AG04450 (cell line): ENCODE data around the gene SEC14L1. TPM values are rescaled to one million over a fixed set of nuclear protein-coding genes. Genes with fewer than 3 reads are reported as not detected.

Experiments
- CTCF ChIA-PET: fragments of 300-600, 350-600 bp; formaldehyde crosslinking; extraction: SDS; loops from one replicate; lab custom pipeline; 2022; ENCODE audit warnings: antibody characterized with exemption, inconsistent platforms; lab: Charles Lee
- POLR2A ChIA-PET: fragments of 350-600 bp; formaldehyde crosslinking; extraction: SDS; loops from one replicate; lab custom pipeline; 2021; ENCODE audit warnings: antibody characterized with exemption, inconsistent platforms; lab: Yijun Ruan, JAX
- DNase-seq: peaks from one replicate; pipeline ENCODE4 v3.0.0-alpha.2; 2011; ENCODE audit warnings: low read depth, low spot score
- H3K27ac ChIP-seq: one replicate; pipeline ENCODE4 v1.5.1; 2012; ENCODE audit warnings: low read depth, low read length, control low read depth
- H3K27me3 ChIP-seq: one replicate; pipeline ENCODE4 v1.6.0; 2012; ENCODE audit warnings: low read length; ENCODE audit not compliant: control insufficient read depth, insufficient read depth
- H3K4me3 ChIP-seq: 2 replicates; pipeline ENCODE4 v1.5.1; 2011; ENCODE audit warnings: mild to moderate bottlenecking, low read depth, low read length, control low read depth
- H3K9me3 ChIP-seq: 2 replicates; pipeline ENCODE4 v1.5.1; 2012; ENCODE audit warnings: low read length; ENCODE audit not compliant: control insufficient read depth, insufficient read depth
- polyA plus RNA-seq: library from polyadenylated mRNA; depleted of rRNA; stranded (reverse); fragments of >200 nt; gene quantifications from 2 replicates; pipeline ENCODE4 v1.2.3, GENCODE V29; 2011
- TF ChIP-seq, protein P1 (sequence below): IDR thresholded peaks from 2 replicates; pipeline ENCODE4 v1.5.1; 2011; ENCODE audit warnings: low read depth, low read length, control low read depth, inconsistent platforms

SEC14L1 gene
- polyA plus RNA-seq, 1 experiment = 38.7 TPM

DNA sequence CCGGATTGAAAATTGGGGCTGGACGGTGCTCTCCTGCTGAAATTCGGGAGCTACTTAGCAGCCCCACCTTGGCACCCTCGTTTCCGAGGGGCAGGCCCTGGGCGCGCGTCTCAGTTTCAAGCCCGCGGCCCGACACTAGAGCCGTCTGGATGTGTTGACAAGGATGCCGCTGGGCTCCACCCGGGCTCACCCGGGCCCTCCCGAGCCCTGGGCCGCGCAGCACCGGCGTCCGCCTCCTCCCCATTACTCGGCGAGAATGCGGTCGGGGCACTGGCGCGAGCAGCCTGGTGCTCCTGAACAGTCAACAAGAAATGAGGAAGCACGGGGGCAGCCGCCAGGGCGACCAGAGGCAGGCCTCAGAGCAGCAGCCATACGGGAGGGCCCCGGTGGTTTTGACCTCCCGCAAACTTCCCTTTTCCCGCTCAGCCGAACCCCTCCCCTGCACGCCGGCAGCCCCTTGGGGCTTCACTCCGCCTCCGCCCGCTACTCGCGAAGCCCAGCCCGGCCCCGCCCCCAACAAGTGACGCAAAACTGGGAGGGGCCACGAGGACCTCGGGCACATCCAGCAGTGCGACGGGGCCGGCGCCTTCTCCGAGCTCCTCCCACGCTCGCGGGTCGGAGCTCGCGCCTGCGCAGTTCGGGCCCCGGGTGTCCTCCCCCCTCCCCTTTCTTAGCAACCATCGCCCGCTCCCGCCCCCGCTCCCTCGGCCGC lies 447 bp upstream of the SEC14L1 start:
- TF ChIP-seq, protein P1, sequence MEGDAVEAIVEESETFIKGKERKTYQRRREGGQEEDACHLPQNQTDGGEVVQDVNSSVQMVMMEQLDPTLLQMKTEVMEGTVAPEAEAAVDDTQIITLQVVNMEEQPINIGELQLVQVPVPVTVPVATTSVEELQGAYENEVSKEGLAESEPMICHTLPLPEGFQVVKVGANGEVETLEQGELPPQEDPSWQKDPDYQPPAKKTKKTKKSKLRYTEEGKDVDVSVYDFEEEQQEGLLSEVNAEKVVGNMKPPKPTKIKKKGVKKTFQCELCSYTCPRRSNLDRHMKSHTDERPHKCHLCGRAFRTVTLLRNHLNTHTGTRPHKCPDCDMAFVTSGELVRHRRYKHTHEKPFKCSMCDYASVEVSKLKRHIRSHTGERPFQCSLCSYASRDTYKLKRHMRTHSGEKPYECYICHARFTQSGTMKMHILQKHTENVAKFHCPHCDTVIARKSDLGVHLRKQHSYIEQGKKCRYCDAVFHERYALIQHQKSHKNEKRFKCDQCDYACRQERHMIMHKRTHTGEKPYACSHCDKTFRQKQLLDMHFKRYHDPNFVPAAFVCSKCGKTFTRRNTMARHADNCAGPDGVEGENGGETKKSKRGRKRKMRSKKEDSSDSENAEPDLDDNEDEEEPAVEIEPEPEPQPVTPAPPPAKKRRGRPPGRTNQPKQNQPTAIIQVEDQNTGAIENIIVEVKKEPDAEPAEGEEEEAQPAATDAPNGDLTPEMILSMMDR = no peak
- ChIA-PET CTCF (interaction anchor here (0.7 to 1.9 kb wide), 2 partner anchors 19 to 52 kb away, joined by 3 to 10 read pairs; no protein-coding TSS in a partner anchor), POLR2A (interaction anchor here (0.6 to 2.4 kb wide), 5 partner anchors 11 to 95 kb away, joined by 3 to 13 read pairs (median 4); no protein-coding TSS in a partner anchor)
- H3K27ac ChIP-seq = peak overlapping the region; percentile 88
- DNase-seq = peak; percentile 96
- H3K4me3 ChIP-seq = peak overlapping the region; percentile 59
- H3K9me3 ChIP-seq = peaks cover 7% of the 10 kb centered on the region
- no peaks in the 10 kb centered on the region for H3K27me3 ChIP-seq

DNA sequence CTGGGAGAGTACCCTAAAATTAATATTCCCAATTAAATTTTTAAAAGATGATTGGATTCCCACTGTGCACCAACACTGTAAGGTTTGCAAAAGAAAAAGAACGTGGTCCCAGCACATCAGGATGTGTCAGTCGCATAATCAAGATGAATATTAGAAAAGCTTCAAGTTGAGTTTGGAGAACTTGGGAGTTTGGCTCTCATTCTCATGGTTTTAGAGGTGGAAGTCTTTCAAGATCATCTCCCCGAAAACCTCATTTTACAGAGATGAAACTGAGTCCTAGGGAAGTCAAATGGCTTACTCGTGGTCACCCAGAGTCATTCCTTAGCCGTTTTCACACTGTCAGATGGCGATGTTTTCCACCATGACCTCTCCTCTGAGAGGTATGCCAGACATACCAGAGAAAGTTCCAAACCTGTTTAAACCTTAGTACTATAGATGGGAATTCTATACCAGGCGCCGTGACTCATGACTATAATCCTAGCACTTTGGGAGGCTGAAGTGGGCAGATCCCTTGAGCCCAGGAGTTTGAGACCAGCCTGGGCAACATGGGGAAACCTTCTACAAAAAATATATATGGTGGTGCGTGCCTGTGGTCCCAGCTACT lies 1.2 kb downstream of the SEC14L1 start:
- H3K27ac ChIP-seq = no peak overlapping the region
- DNase-seq = no peak
- ChIA-PET POLR2A (interaction anchor here (1.1 to 2.4 kb wide), 2 partner anchors 13 to 17 kb away, joined by 4 to 13 read pairs; no protein-coding TSS in a partner anchor), CTCF (interaction anchor here (2.1 kb wide), 1 partner anchor 53 kb away, joined by 7 read pairs; no protein-coding TSS in a partner anchor)
- TF ChIP-seq, protein P1 = no peak
- peak overlapping the region; percentile 84 for H3K4me3 ChIP-seq
- no peaks in the 10 kb centered on the region for H3K27me3 ChIP-seq
- peaks cover 7% of the 10 kb centered on the region for H3K9me3 ChIP-seq

DNA sequence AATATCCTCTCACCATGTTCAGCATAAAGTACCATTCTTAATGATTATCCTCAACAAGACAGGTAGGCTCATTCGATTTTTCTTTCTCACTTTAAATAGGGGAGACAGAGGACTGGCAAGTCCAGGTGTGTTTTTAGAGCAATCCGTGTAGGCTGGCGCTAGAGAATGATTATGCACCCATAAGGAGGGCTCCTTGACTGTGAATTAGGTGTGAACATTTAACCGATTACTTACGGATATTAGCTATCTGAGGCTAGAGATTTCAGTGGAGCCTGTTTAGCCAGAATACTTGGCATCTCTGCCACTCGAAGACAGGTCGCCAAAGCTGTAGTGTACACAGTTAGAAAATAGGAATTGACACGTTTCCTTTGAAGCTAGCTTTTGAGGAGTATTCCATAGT lies 1.9 kb downstream of the SEC14L1 start:
- Histone ChIP-seq H3K9me3 (peaks cover 2% of the 10 kb centered on the region), H3K27me3 (no peaks in the 10 kb centered on the region), H3K4me3 (peak overlapping the region; percentile 1; the same call in 1 of the 2 replicates), H3K27ac (no peak overlapping the region)
- TF ChIP-seq, protein P1 = no peak
- ChIA-PET POLR2A (interaction anchor here (0.7 to 1.1 kb wide), 2 partner anchors 17 to 66 kb away, joined by 4 to 8 read pairs; no protein-coding TSS in a partner anchor), CTCF (interaction anchor here (0.6 to 2.1 kb wide), 3 partner anchors 54 to 832 kb away, joined by 4 to 13 read pairs (median 7); no protein-coding TSS in a partner anchor)
- DNase-seq = no peak

DNA sequence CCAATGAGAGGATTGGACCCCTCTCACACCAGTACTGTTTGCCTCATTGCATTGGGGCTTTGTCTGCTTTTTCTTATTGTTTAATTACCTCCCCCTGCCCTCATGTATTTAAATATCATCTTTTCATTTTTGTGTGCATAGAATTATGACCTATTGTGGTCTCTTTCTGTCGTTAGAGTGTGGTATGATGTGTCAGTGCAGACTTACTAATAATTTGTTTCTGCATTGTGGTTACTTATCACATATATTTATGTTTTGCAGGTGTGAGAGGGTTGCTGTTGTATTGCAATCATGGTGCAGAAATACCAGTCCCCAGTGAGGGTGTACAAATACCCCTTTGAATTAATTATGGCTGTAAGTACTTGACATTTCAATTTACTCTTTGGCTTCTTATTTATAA lies 2.5 kb downstream of the SEC14L1 start:
- Histone ChIP-seq H3K9me3 (peaks cover 2% of the 10 kb centered on the region), H3K27me3 (no peaks in the 10 kb centered on the region), H3K4me3 (no peak overlapping the region), H3K27ac (no peak overlapping the region)
- DNase-seq = no peak
- ChIA-PET POLR2A (interaction anchor here (1.1 kb wide), 1 partner anchor 18 kb away, joined by 4 read pairs; no protein-coding TSS in a partner anchor), CTCF (interaction anchor here (0.6 to 2.1 kb wide), 2 partner anchors 55 to 831 kb away, joined by 7 to 13 read pairs; no protein-coding TSS in a partner anchor)
- TF ChIP-seq, protein P1 = no peak
